GM12878 (cell line): ENCODE data around the gene ABTB1. TPM values are rescaled to one million over a fixed set of nuclear protein-coding genes. Genes with fewer than 3 reads are reported as not detected.

Experiments used
- ATAC-seq: fragments of 200-7000 bp; cut with Tn5 transposase; 3 replicates; pipeline ENCODE4 v1.9.1; 2020; ENCODE audit warnings: mild to moderate bottlenecking, moderate library complexity
- BruUV-seq: library from RNA; stranded (reverse); fragments of 400-500 nt; replicated peaks from 2 replicates; lab custom pipeline; 2021; lab: Mats Ljungman, UMichigan
- CTCF ChIA-PET: fragments of 300-600 bp; sonication (Branson Sonifier 250); formaldehyde crosslinking; extraction: SDS; loops from one replicate; lab custom pipeline; 2021; ENCODE audit warnings: inconsistent platforms; lab: Yijun Ruan, JAX
- POLR2A ChIA-PET: fragments of 350-600 bp; formaldehyde crosslinking; extraction: SDS; loops from one replicate; lab custom pipeline; 2021; ENCODE audit warnings: inconsistent platforms; lab: Charles Lee
- RAD21 ChIA-PET: fragments of 300-600 bp; sonication (Branson Sonifier 250); formaldehyde crosslinking; loops from one replicate; lab custom pipeline; 2023; ENCODE audit warnings: antibody characterized with exemption; ENCODE audit not compliant: unreplicated experiment; lab: Charles Lee
- SMC1A ChIA-PET: fragments of 300-600 bp; sonication (Branson Sonifier 250); formaldehyde crosslinking; loops from one replicate; lab custom pipeline; 2023; ENCODE audit not compliant: unreplicated experiment, uncharacterized antibody; lab: Charles Lee
- DNase-seq: peaks from one replicate; pipeline ENCODE4 v3.0.0-alpha.2; 2011; ENCODE audit warnings: low read depth, low spot score
- FAIRE-seq: peaks from 3 replicates; lab custom pipeline; 2011; peaks lifted over from hg19 to GRCh38; lab: Jason Lieb, UNC
- H2AFZ ChIP-seq: 2 replicates; pipeline ENCODE4 v1.6.0; 2011; ENCODE audit warnings: low read depth, low read length, control low read depth; ENCODE audit not compliant: control insufficient read depth
- H3K27ac ChIP-seq: 2 replicates; pipeline ENCODE4 v1.5.1; 2011; ENCODE audit warnings: control low read depth; ENCODE audit not compliant: control insufficient read depth, insufficient read depth
- H3K27me3 ChIP-seq, 2 experiments: replicated peaks in 1 of 2; 2 replicates each; pipeline versions ENCODE4 v1.6.0 to v1.6.1; 2011; ENCODE audit warnings: low read length in 1 of 2; ENCODE audit not compliant: control insufficient read depth in 2 of 2, insufficient read depth in 2 of 2
- H3K36me3 ChIP-seq, 2 experiments: 2 replicates each; pipeline ENCODE4 v1.5.1; 2011; ENCODE audit warnings: low read length in 1 of 2; ENCODE audit not compliant: control insufficient read depth in 2 of 2, insufficient read depth in 2 of 2
- H3K4me1 ChIP-seq: 2 replicates; pipeline ENCODE4 v1.6.1; 2011; ENCODE audit warnings: mild to moderate bottlenecking, low read length, moderate library complexity, mixed read lengths; ENCODE audit not compliant: control insufficient read depth, insufficient read depth
- H3K4me2 ChIP-seq: 2 replicates; pipeline ENCODE4 v1.6.0; 2011; ENCODE audit warnings: control low read depth; ENCODE audit not compliant: control insufficient read depth, insufficient read depth
- H3K4me3 ChIP-seq: fragments of 200-600 bp; sonication (generic); 2 replicates; pipeline ENCODE4 v1.5.1; 2016
- H3K79me2 ChIP-seq: 2 replicates; pipeline ENCODE4 v1.6.0; 2011; ENCODE audit warnings: low read length; ENCODE audit not compliant: control insufficient read depth, insufficient read depth
- H3K9ac ChIP-seq: 2 replicates; pipeline ENCODE4 v1.8.0; 2011; ENCODE audit warnings: low read length, control low read depth, mixed read lengths; ENCODE audit not compliant: control insufficient read depth, insufficient read depth
- H3K9me3 ChIP-seq: replicated peaks from 3 replicates; pipeline ENCODE4 v1.5.1; 2011; ENCODE audit warnings: mild to moderate bottlenecking, low read length; ENCODE audit not compliant: control insufficient read depth, insufficient read depth
- H4K20me1 ChIP-seq: 2 replicates; pipeline ENCODE4 v1.6.0; 2011; ENCODE audit not compliant: control insufficient read depth, insufficient read depth
- BHLHE40 ChIP-seq, 2 experiments: fragments of 450-650 bp in 1 of 2; IDR thresholded peaks; 2 replicates each; pipeline ENCODE4 v1.6.1; 2011 to 2017; ENCODE audit warnings: low read depth in 2 of 2, borderline replicate concordance in 1 of 2, improper control_type of control experiment in 1 of 2, low read length in 1 of 2, mild to moderate bottlenecking in 1 of 2
- CHD4 ChIP-seq: fragments of 200-600 bp; sonication (generic); IDR thresholded peaks from 2 replicates; pipeline ENCODE4 v1.6.1; 2016; ENCODE audit warnings: mild to moderate bottlenecking
- KAT2A ChIP-seq: conservative IDR thresholded peaks from 2 replicates; pipeline ENCODE4 v1.6.1; 2011; ENCODE audit warnings: low read depth, low read length; ENCODE audit not compliant: control insufficient read depth
- PAX8 ChIP-seq: fragments of 450-650 bp; IDR thresholded peaks from 2 replicates; pipeline ENCODE4 v1.6.1; 2017; ENCODE audit warnings: mild to moderate bottlenecking, moderate library complexity
- SMAD5 ChIP-seq: IDR thresholded peaks from 2 replicates; pipeline ENCODE4 v1.6.1; 2016; ENCODE audit warnings: antibody characterized with exemption, low read depth
- SMARCA5 ChIP-seq: fragments of 450-650 bp; IDR thresholded peaks from 2 replicates; pipeline ENCODE4 v1.6.1; 2017; ENCODE audit warnings: mild to moderate bottlenecking
- SPI1 ChIP-seq: IDR thresholded peaks from 2 replicates; pipeline ENCODE4 v1.6.1; 2011; ENCODE audit warnings: low read depth, mild to moderate bottlenecking, low read length, moderate library complexity, borderline replicate concordance; ENCODE audit not compliant: insufficient read depth
- STAT3 ChIP-seq: IDR thresholded peaks from 2 replicates; pipeline ENCODE4 v1.6.1; 2011; ENCODE audit warnings: low read depth, low read length, improper control_type of control experiment
- SUPT20H ChIP-seq: IDR thresholded peaks from 2 replicates; pipeline ENCODE4 v1.6.1; 2011; ENCODE audit warnings: low read depth, mild to moderate bottlenecking, low read length, moderate library complexity, borderline replicate concordance; ENCODE audit not compliant: control insufficient read depth
- TARDBP ChIP-seq: IDR thresholded peaks from 2 replicates; pipeline ENCODE4 v1.6.1; 2016; ENCODE audit warnings: borderline replicate concordance
- YBX1 ChIP-seq: fragments of 450-650 bp; IDR thresholded peaks from 2 replicates; pipeline ENCODE4 v1.6.1; 2016; ENCODE audit warnings: antibody characterized with exemption
- ZNF207 ChIP-seq: fragments of 450-650 bp; IDR thresholded peaks from 2 replicates; pipeline ENCODE4 v1.6.1; 2014; ENCODE audit warnings: antibody characterized with exemption, mild to moderate bottlenecking, borderline replicate concordance
- WGBS: methylation state at CpG from one replicate; pipeline ENCODE4 v1.1.6; 2016; ENCODE audit warnings: low lambda C conversion rate; ENCODE audit not compliant: insufficient replicate concordance, insufficient coverage; ENCODE audit errors: missing lambda C conversion rate; 5-methylcytosine and 5-hydroxymethylcytosine counted together
- in situ Hi-C: fragments of 300-500 bp; cut with MboI; formaldehyde crosslinking; loops from 9 replicates; pipeline ENCODE4 v1.14.3; 2018; ENCODE audit warnings: mixed read lengths
- intact Hi-C: fragments of 100-400 bp; cut with micrococcal nuclease; formaldehyde crosslinking; loops from one replicate; pipeline ENCODE4 v1.14.2; 2022; ENCODE audit not compliant: unreplicated experiment
- polyA plus RNA-seq, 11 experiments: library from polyadenylated mRNA; depleted of rRNA in 4 of 11; unstranded in 6 of 11; stranded (reverse) in 5 of 11; fragments of >200 nt; fragmentation: Nextera tagmentation in 4 of 11; fragmentation: Illumina TruSeq in 1 of 11; extraction: Ambion mirVana in 4 of 11; extraction: Trizol in 1 of 11; gene quantifications; 1 replicate in 1 of 11; 2 replicates in 10 of 11; pipeline versions ENCODE4 v1.2.1 to v1.2.3, GENCODE V29; 2011 to 2016; ENCODE audit warnings: inconsistent platforms in 2 of 11, missing spikeins in 2 of 11, low read depth in 1 of 11
- total RNA-seq, 4 experiments: library from RNA; depleted of rRNA in 3 of 4; stranded (reverse); fragments of >200 nt in 3 of 4; fragmentation: Illumina TruSeq in 1 of 4; extraction: Trizol in 1 of 4; gene quantifications; 2 replicates each; pipeline versions ENCODE4 v1.2.1 to v1.2.3, GENCODE V29; 2013 to 2021
- TF ChIP-seq, protein P1 (sequence below): IDR thresholded peaks from 2 replicates; pipeline ENCODE4 v1.6.1; 2012; ENCODE audit warnings: mild to moderate bottlenecking, low read depth, low read length

Gene ABTB1
- total and polyA plus RNA-seq, 10 of the 15 experiments (the other 5 are each of a cell fraction or from before 2014, with no cell fraction given) = 0.11 to 10.2 (median 7.1) TPM

DNA sequence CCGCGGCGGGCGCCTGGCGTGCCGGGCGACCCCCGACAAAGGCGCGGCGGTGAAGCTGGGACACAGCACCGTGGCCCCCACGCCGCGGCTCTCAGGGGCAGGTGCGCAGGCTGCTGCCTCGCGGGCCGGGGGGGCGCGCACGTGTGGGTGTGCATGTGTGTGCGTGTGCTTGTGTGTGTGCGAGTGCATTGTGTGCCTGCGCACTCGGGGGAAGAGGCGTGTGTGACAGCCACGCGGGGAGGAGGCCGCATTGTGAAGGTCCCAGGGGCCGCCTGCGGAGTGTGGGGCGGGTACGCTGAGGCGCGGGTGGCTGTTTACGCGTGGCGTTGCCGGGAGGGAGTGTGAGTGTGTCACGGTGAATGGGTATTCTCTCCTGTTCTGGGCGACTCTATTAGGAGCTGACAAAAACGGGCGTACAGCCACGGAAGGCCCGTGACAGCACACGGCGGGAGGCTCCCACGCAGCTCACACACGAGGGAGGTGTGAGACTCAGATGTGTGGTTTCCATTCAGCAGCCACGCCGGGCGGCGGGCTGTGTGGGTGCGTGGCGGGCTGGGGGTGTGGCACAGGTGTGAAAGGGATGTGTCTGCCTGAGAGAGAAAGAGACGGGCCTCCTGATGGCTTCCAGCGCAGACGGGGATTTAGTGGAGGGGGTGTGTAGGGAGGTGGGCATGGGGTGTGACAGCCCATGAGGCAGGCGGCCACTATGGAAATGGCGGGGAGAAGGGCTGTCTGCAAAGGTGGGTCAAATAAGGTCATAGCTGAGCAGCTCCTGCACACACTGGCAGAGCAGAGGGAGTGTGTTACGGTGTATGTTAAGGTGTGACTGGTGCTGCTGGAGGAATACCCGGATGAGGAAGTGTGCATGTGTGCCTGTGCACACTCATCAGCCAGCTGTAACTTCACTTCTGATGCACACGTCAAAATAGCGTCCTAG is 43.0 kb upstream of the ABTB1 start:
- H3K36me3 ChIP-seq = no peaks in the 10 kb centered on the region
- POLR2A ChIA-PET = no interaction called here

DNA sequence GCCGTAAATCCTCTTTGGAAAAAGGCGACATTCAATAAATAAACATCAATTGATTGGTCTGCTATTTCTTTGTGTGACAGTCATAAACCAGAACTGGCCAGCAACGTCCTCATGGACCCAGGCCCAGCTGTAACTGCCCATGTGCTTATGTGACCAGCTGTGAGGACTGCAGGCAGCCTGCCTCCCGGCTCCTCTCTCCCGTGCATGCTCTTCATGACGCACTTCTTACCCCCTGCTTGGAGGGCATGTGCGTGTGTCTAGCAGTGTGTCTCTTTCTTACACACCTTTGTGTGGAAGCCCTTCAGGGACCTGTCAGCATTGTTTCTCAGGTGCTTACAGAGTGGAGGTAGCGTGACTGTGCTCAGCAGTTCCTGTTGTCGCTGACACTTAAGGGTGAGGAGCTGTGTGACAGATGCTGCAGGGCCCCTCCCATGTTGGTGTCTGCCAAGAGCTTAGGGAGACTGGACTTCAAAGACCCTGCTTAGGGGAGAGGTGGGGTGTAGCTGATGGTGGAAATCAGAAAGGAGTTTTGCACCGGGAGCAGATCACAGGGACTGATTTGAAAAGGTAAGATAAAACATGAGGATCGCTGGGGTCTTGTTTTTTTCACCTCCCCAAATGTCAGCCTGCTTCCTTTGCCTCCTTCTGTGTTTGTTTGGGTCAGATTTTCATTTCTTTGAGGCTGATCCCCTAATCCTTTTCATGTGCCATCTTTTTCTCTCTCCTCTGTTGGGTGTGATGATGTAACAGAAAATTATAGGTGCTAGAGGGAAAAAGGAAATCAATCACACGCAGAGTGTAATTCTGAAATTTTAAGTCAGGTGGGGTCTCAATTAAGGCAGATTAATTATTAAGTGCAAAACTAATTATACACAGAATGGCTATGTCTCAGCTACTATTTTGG is 41.7 kb upstream of the ABTB1 start:
- no peak for FAIRE-seq
- 88% methylated on average over 12 of the region's 12 CpGs for WGBS
- no peaks in the 10 kb centered on the region for H3K36me3 ChIP-seq
- ATAC-seq = no peak
- POLR2A ChIA-PET = no interaction called here
- H3K4me2 ChIP-seq = no peak overlapping the region
- H3K27me3 ChIP-seq = peaks cover 10 to 13% of the 10 kb centered on the region in 2 experiments; a peak in 3 of 4 replicates
- H3K9me3 ChIP-seq = no peaks in the 10 kb centered on the region
- no peak overlapping the region for H3K9ac ChIP-seq
- no peak overlapping the region for H3K27ac ChIP-seq
- no peak overlapping the region for H2AFZ ChIP-seq
- DNase-seq = no peak
- H3K4me3 ChIP-seq = no peak overlapping the region
- no peaks in the 10 kb centered on the region; the same call in 1 of the 2 replicates for H4K20me1 ChIP-seq
- in situ Hi-C loops = no loop called here
- CTCF ChIA-PET = no interaction called here
- SMC1A ChIA-PET = no interaction called here
- no peaks in the 10 kb centered on the region for H3K79me2 ChIP-seq
- H3K4me1 ChIP-seq = peaks cover 8% of the 10 kb centered on the region
- intact Hi-C loops = no loop called here
- RAD21 ChIA-PET = no interaction called here
- no TSS peak for BruUV-seq
- TF ChIP-seq CHD4 (no peak), SMARCA5 (no peak), KAT2A (no peak), YBX1 (no peak), SUPT20H (no peak), PAX8 (no peak), TARDBP (no peak), BHLHE40 (IDR thresholded peaks at IDR 0.05; ENCODE audit: borderline replicate concordance in 1 of 2, low read depth in 2 of 2, low read length in 1 of 2) (no peak)
- TF ChIP-seq, protein P1, sequence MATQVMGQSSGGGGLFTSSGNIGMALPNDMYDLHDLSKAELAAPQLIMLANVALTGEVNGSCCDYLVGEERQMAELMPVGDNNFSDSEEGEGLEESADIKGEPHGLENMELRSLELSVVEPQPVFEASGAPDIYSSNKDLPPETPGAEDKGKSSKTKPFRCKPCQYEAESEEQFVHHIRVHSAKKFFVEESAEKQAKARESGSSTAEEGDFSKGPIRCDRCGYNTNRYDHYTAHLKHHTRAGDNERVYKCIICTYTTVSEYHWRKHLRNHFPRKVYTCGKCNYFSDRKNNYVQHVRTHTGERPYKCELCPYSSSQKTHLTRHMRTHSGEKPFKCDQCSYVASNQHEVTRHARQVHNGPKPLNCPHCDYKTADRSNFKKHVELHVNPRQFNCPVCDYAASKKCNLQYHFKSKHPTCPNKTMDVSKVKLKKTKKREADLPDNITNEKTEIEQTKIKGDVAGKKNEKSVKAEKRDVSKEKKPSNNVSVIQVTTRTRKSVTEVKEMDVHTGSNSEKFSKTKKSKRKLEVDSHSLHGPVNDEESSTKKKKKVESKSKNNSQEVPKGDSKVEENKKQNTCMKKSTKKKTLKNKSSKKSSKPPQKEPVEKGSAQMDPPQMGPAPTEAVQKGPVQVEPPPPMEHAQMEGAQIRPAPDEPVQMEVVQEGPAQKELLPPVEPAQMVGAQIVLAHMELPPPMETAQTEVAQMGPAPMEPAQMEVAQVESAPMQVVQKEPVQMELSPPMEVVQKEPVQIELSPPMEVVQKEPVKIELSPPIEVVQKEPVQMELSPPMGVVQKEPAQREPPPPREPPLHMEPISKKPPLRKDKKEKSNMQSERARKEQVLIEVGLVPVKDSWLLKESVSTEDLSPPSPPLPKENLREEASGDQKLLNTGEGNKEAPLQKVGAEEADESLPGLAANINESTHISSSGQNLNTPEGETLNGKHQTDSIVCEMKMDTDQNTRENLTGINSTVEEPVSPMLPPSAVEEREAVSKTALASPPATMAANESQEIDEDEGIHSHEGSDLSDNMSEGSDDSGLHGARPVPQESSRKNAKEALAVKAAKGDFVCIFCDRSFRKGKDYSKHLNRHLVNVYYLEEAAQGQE = no peak

More for the DNA sequence above, 43.0 kb upstream of the ABTB1 start:
- no peak overlapping the region for H3K27ac ChIP-seq
- H3K4me3 ChIP-seq = peak overlapping the region; percentile 58
- FAIRE-seq = peak; percentile 27
- BruUV-seq = no TSS peak
- peak overlapping the region; percentile 89 for H3K4me2 ChIP-seq
- WGBS = 4% methylated on average over 51 of the region's 65 CpGs
- intact Hi-C loops (no loop called here), in situ Hi-C loops (no loop called here)
- ChIA-PET SMC1A (no interaction called here), CTCF (no interaction called here), RAD21 (no interaction called here)
- no peak overlapping the region for H3K9ac ChIP-seq
- peaks cover 8% of the 10 kb centered on the region for H3K4me1 ChIP-seq
- peak; percentile 66 for ATAC-seq
- no peak for DNase-seq
- TF ChIP-seq SPI1 = peak; percentile 81; the same call in 1 of the 2 replicates
- no peak for TF ChIP-seq SMAD5
- no peak for TF ChIP-seq STAT3
- no peak for TF ChIP-seq ZNF207
- peak in 1 of 2 experiments; percentile 23; a peak in 2 of 4 replicates for TF ChIP-seq BHLHE40 (IDR thresholded peaks at IDR 0.05; ENCODE audit: borderline replicate concordance in 1 of 2, low read depth in 2 of 2, low read length in 1 of 2)
- no peaks in the 10 kb centered on the region for H3K79me2 ChIP-seq
- no peaks in the 10 kb centered on the region for H3K9me3 ChIP-seq
- no peaks in the 10 kb centered on the region; the same call in 1 of the 2 replicates for H4K20me1 ChIP-seq
- H2AFZ ChIP-seq = peak overlapping the region; percentile 37
- peaks cover 10 to 13% of the 10 kb centered on the region in 2 experiments; a peak in 3 of 4 replicates for H3K27me3 ChIP-seq
